CD14-positive monocyte (primary cell): Measurements from ENCODE around the gene TEKTIP1. TPM values are rescaled to one million over a fixed set of nuclear protein-coding genes. Genes with fewer than 3 reads are reported as not detected.

ENCODE experiments used
- DNase-seq, 3 donors: peaks; one replicate each; pipeline ENCODE4 v3.0.0-alpha.2; 2011 to 2022
- H2AFZ ChIP-seq: 2 replicates; pipeline ENCODE4 v1.6.0; 2012; ENCODE audit warnings: mild to moderate bottlenecking, low read depth, low read length, inconsistent platforms; ENCODE audit not compliant: insufficient read depth, poor library complexity, severe bottlenecking
- H3K27ac ChIP-seq, 2 donors: 1 replicate in 1 of 2; 2 replicates in 1 of 2; pipeline ENCODE4 v1.5.1; 2012 to 2013; ENCODE audit warnings: low read length in 2 of 2, control low read depth in 1 of 2, inconsistent platforms in 1 of 2, low read depth in 1 of 2, mild to moderate bottlenecking in 1 of 2
- H3K27me3 ChIP-seq, 2 donors: one replicate each; pipeline versions ENCODE4 v1.6.0 to v1.6.1; 2011 to 2013; ENCODE audit warnings: low read length in 2 of 2; ENCODE audit not compliant: control insufficient read depth in 2 of 2, insufficient read depth in 2 of 2
- H3K36me3 ChIP-seq, 2 donors: replicated peaks in 1 of 2; 1 replicate in 1 of 2; 2 replicates in 1 of 2; pipeline versions ENCODE4 v1.5.1 to v1.6.1; 2012 to 2013; ENCODE audit warnings: low read length in 2 of 2, control low read depth in 1 of 2, inconsistent platforms in 1 of 2, mild to moderate bottlenecking in 1 of 2; ENCODE audit not compliant: insufficient read depth in 2 of 2, control insufficient read depth in 1 of 2
- H3K4me1 ChIP-seq, 2 donors: 1 replicate in 1 of 2; 2 replicates in 1 of 2; pipeline versions ENCODE4 v1.5.1 to v1.6.1; 2012 to 2013; ENCODE audit warnings: low read length in 2 of 2, control low read depth in 1 of 2, inconsistent platforms in 1 of 2, mild to moderate bottlenecking in 1 of 2, moderate library complexity in 1 of 2; ENCODE audit not compliant: insufficient read depth in 2 of 2, control insufficient read depth in 1 of 2
- H3K4me2 ChIP-seq: replicated peaks from 2 replicates; pipeline ENCODE3; 2012; ENCODE audit warnings: low read length, moderate library complexity, mild to moderate bottlenecking; ENCODE audit not compliant: poor library complexity, severe bottlenecking; ENCODE audit errors: extremely low read depth
- H3K4me3 ChIP-seq, 3 experiments: fragments of 200-600 bp in 1 of 3; sonication (generic) in 1 of 3; replicated peaks in 1 of 3; 1 replicate in 2 of 3; 2 replicates in 1 of 3; pipeline ENCODE4 v1.5.1; 2011 to 2013; ENCODE audit warnings: low read length in 3 of 3, mild to moderate bottlenecking in 3 of 3, control low read depth in 2 of 3, low read depth in 2 of 3, inconsistent platforms in 1 of 3, moderate library complexity in 1 of 3
- H3K79me2 ChIP-seq: 2 replicates; pipeline ENCODE4 v1.6.0; 2012; ENCODE audit warnings: mild to moderate bottlenecking, control low read depth, inconsistent platforms, low read length, moderate library complexity; ENCODE audit not compliant: insufficient read depth
- H3K9ac ChIP-seq: 2 replicates; pipeline ENCODE4 v1.6.0; 2017; ENCODE audit warnings: low read length, mild to moderate bottlenecking; ENCODE audit not compliant: insufficient read depth, poor library complexity, severe bottlenecking
- H3K9me3 ChIP-seq, 2 donors: replicated peaks in 1 of 2; 1 replicate in 1 of 2; 2 replicates in 1 of 2; pipeline versions ENCODE4 v1.5.1 to v1.6.1; 2012 to 2013; ENCODE audit warnings: low read length in 2 of 2, control low read depth in 1 of 2; ENCODE audit not compliant: control insufficient read depth in 1 of 2, insufficient read depth in 1 of 2
- H4K20me1 ChIP-seq: 2 replicates; pipeline ENCODE4 v1.6.0; 2012; ENCODE audit warnings: mild to moderate bottlenecking, low read length, control low read depth, moderate library complexity; ENCODE audit not compliant: insufficient read depth
- H3K27ac Mint-ChIP-seq, 7 donors: one replicate each; pipeline ENCODE4 v1.8.0; 2020; ENCODE audit warnings: mild to moderate bottlenecking in 7 of 7, mixed read lengths in 7 of 7, moderate library complexity in 6 of 7, inconsistent platforms in 2 of 7
- H3K27me3 Mint-ChIP-seq, 3 donors: one replicate each; pipeline ENCODE4 v1.8.0; 2021 to 2022; ENCODE audit warnings: low read depth in 3 of 3, mild to moderate bottlenecking in 3 of 3, mixed read lengths in 3 of 3, moderate library complexity in 3 of 3, inconsistent platforms in 1 of 3
- H3K36me3 Mint-ChIP-seq, 2 donors: one replicate each; pipeline ENCODE4 v1.8.0; 2020; ENCODE audit warnings: mixed read lengths in 2 of 2, inconsistent platforms in 1 of 2, mild to moderate bottlenecking in 1 of 2
- H3K4me1 Mint-ChIP-seq: one replicate; pipeline ENCODE4 v1.8.0; 2020; ENCODE audit warnings: mild to moderate bottlenecking, mixed read lengths
- H3K4me3 Mint-ChIP-seq, 2 donors: one replicate each; pipeline ENCODE4 v1.8.0; 2020; ENCODE audit warnings: mild to moderate bottlenecking in 2 of 2, mixed read lengths in 2 of 2, moderate library complexity in 1 of 2
- H3K9me3 Mint-ChIP-seq, 7 donors: one replicate each; pipeline ENCODE4 v1.8.0; 2020 to 2022; ENCODE audit warnings: mixed read lengths in 7 of 7, mild to moderate bottlenecking in 6 of 7, moderate library complexity in 6 of 7, inconsistent platforms in 2 of 7
- WGBS: methylation state at CpG from one replicate; pipeline ENCODE4 v1.1.5; 2013; ENCODE audit warnings: missing lambda C conversion rate; ENCODE audit not compliant: insufficient coverage; 5-methylcytosine and 5-hydroxymethylcytosine counted together
- intact Hi-C, 2 donors: fragments of 100-400 bp; cut with micrococcal nuclease; formaldehyde crosslinking; loops; one replicate each; pipeline versions ENCODE4 v1.15.0 to v1.15.1; 2023
- polyA plus RNA-seq, 3 donors: library from polyadenylated mRNA; depleted of rRNA in 1 of 3; unstranded in 2 of 3; stranded (reverse) in 1 of 3; fragments of 300-500 nt in 2 of 3; fragments of >200 nt in 1 of 3; fragmentation: Illumina TruSeq in 2 of 3; gene quantifications; 1 replicate in 2 of 3; 2 replicates in 1 of 3; pipeline ENCODE4 v1.2.3, GENCODE V29; 2012 to 2021
- TF ChIP-seq, protein P1 (sequence below): fragments of 200-600 bp; IDR thresholded peaks from one replicate; pipeline ENCODE4 v1.8.0; 2022; ENCODE audit warnings: antibody characterized with exemption, mild to moderate bottlenecking

TEKTIP1 gene
- polyA plus RNA-seq, 3 donors = 1.8 TPM; not detected in 2

DNA sequence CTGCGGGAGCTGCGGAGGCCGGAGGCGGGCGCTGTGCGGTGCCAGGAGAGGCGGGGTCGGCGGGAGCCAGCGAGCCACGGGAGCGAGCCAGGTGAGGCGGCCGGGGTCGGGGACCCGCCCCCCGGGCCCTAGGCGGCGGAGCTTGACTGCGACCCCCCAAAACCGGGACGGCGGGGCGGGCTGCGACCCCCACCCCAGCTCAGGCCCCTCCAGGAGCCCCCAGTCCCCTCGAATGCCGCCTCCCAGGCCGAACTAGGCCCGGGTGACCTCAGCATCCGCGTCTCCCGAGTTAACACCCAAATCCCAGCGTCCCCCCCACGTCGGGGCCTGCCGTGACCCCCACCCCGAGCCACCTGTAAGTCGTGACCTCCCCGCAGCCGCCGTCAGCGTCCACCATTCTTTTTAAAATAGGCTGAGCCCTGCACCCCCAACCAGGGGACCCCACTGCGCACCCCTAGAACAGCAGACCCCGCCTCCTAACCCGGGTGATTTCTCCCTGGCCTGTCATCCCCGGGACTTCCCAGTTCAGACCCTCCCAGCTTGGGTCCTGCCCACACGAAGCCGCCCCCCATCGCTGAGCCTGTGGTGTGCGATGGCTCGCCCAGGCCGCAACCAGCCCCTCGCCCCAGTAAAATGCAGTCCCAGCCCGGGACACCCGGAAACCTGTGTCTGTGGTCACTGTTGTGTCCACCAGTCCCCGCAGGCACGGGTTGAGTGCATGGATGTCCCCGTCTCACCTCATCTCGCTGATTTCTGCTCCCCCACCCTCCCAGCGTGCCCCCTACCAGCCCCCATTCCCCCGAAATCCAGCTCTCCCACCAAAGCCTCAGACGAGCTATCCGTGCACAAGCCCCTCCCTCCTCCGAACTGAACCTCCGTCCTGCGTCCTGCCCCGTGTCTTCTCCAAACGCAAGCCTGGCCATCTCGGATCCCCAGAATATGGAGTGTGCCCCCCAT, 32.3 kb upstream of the TEKTIP1 start:
- peak overlapping the region; percentile 79 for H2AFZ ChIP-seq
- H3K9ac ChIP-seq = peak overlapping the region; percentile 98
- intact Hi-C loops = loop anchor here (1.0 to 10.0 kb wide), 5 partner anchors 7 to 72 kb away; partner anchors contain the start of genes HMG20B (in 1 of the 2) and MFSD12 (in 1 of the 2)
- Mint-ChIP-seq H3K36me3 (peaks cover 22 to 33% of the 10 kb centered on the region in 2 donors), H3K27me3 (peaks cover 0 to 3% (median 2%) of the 10 kb centered on the region in 3 donors), H3K9me3 (peaks cover 0 to 3% (median 0%) of the 10 kb centered on the region in 7 donors), H3K27ac (peak overlapping the region; percentile 82 to 97 (median 90)), H3K4me3 (peak overlapping the region; percentile 94 to 95), H3K4me1 (peaks cover 40% of the 10 kb centered on the region)
- peaks cover 24 to 27% of the 10 kb centered on the region in 2 donors for H3K36me3 ChIP-seq
- no peaks in the 10 kb centered on the region for H3K9me3 ChIP-seq
- peaks cover 33% of the 10 kb centered on the region for H4K20me1 ChIP-seq
- H3K79me2 ChIP-seq = peaks cover 55% of the 10 kb centered on the region
- H3K4me1 ChIP-seq = peaks cover 19 to 23% of the 10 kb centered on the region in 2 donors
- peak overlapping the region; percentile 38 to 83 for H3K27ac ChIP-seq
- under 1% methylated on average over 63 of the region's 69 CpGs for WGBS
- TF ChIP-seq, protein P1, sequence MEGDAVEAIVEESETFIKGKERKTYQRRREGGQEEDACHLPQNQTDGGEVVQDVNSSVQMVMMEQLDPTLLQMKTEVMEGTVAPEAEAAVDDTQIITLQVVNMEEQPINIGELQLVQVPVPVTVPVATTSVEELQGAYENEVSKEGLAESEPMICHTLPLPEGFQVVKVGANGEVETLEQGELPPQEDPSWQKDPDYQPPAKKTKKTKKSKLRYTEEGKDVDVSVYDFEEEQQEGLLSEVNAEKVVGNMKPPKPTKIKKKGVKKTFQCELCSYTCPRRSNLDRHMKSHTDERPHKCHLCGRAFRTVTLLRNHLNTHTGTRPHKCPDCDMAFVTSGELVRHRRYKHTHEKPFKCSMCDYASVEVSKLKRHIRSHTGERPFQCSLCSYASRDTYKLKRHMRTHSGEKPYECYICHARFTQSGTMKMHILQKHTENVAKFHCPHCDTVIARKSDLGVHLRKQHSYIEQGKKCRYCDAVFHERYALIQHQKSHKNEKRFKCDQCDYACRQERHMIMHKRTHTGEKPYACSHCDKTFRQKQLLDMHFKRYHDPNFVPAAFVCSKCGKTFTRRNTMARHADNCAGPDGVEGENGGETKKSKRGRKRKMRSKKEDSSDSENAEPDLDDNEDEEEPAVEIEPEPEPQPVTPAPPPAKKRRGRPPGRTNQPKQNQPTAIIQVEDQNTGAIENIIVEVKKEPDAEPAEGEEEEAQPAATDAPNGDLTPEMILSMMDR = no peak
- no peaks in the 10 kb centered on the region for H3K27me3 ChIP-seq
- peak overlapping the region; percentile 86 to 91 (median 87) for H3K4me3 ChIP-seq
- peak; percentile 1 to 50 (median 36) for DNase-seq
- H3K4me2 ChIP-seq = peak overlapping the region; percentile 98

DNA sequence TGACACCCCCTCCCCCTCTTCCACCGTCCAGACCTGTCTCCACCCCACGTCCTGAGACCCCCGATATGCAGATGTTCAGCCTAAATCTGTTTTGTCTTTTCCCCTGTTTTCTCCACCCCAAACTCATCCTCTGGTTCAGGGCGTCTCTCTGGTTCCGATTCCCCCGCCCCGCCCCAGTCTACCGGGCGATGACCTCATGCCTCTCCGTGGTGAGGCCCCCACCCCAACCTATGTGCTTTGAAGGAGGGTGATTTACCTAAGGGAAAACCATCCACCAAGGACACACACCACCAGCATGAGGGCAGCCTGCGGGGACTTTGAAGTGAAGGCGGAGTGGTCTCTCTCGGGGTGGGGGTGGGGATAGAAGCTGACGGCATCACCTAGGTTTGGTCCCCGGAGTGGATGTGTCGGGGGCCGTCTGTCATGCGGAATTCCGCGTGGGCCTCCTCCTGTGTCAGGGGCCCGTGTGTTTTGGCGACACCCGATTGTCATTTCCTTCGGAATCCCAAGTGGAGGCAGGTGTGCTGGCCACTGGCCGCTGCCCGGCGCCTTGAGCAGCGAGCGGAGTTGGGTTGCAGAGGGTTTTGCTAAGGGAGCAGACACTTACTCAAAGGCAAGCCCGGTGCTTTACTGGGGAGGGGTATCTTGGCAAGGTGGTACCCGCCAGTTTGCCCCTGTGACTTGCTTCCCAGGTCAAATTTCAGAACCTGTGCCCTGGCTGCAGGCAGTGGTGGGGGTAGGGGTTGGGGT, 31.4 kb upstream of the TEKTIP1 start:
- Histone ChIP-seq H3K79me2 (peaks cover 64% of the 10 kb centered on the region), H3K4me2 (peak overlapping the region; percentile 98), H4K20me1 (peaks cover 42% of the 10 kb centered on the region), H3K27me3 (no peaks in the 10 kb centered on the region), H2AFZ (peak overlapping the region; percentile 79), H3K4me3 (peak overlapping the region; percentile 86 to 91 (median 87)), H3K9ac (peak overlapping the region; percentile 98), H3K27ac (peak overlapping the region in 1 of 2 donors; percentile 83), H3K4me1 (peaks cover 19 to 23% of the 10 kb centered on the region in 2 donors), H3K9me3 (no peaks in the 10 kb centered on the region), H3K36me3 (peaks cover 30 to 32% of the 10 kb centered on the region in 2 donors)
- peak in 1 of 3 donors; percentile 29 for DNase-seq
- H3K27ac Mint-ChIP-seq = peak overlapping the region; percentile 21 to 97 (median 89)
- H3K4me1 Mint-ChIP-seq = peaks cover 40% of the 10 kb centered on the region
- TF ChIP-seq, protein P1 = no peak
- intact Hi-C loops = loop anchor here (1.0 to 10.0 kb wide), 5 partner anchors 8 to 73 kb away; partner anchors contain the start of genes HMG20B (in 1 of the 2) and MFSD12 (in 1 of the 2)
- H3K4me3 Mint-ChIP-seq = peak overlapping the region; percentile 94 to 95
- H3K9me3 Mint-ChIP-seq = peaks cover 0 to 3% (median 0%) of the 10 kb centered on the region in 7 donors
- 75% methylated on average over 20 of the region's 31 CpGs for WGBS
- peaks cover 22 to 34% of the 10 kb centered on the region in 2 donors for H3K36me3 Mint-ChIP-seq
- H3K27me3 Mint-ChIP-seq = peaks cover 0 to 3% (median 2%) of the 10 kb centered on the region in 3 donors
